GM23338 (cell line): ENCODE data around the gene SLC6A18. TPM values are rescaled to one million over a fixed set of nuclear protein-coding genes. Genes with fewer than 3 reads are reported as not detected.

ENCODE experiments used
- ATAC-seq: fragments of 200-7000 bp; cut with Tn5 transposase; 3 replicates; pipeline ENCODE4 v1.9.1; 2020
- DNase-seq: peaks from one replicate; pipeline ENCODE4 v3.0.0-alpha.2; 2015; ENCODE audit warnings: low spot score
- H2AFZ ChIP-seq: fragments of 200-600 bp; sonication (generic); 2 replicates; pipeline ENCODE4 v1.8.0; 2016; ENCODE audit warnings: antibody characterized with exemption, mild to moderate bottlenecking, moderate library complexity
- H3F3A ChIP-seq: fragments of 200-600 bp; sonication (generic); replicated peaks from 2 replicates; pipeline ENCODE4 v1.8.0; 2017; ENCODE audit warnings: antibody characterized with exemption, mixed run types, low read depth
- H3K27ac ChIP-seq: fragments of 200-600 bp; sonication (generic); 2 replicates; pipeline ENCODE4 v1.6.1; 2016; ENCODE audit warnings: low read depth
- H3K27me3 ChIP-seq: fragments of 200-600 bp; sonication (generic); 2 replicates; pipeline ENCODE4 v1.8.0; 2016; ENCODE audit warnings: mild to moderate bottlenecking, mixed run types, moderate library complexity; ENCODE audit not compliant: insufficient read depth
- H3K36me3 ChIP-seq: fragments of 200-600 bp; sonication (generic); 2 replicates; pipeline ENCODE4 v1.8.0; 2016; ENCODE audit warnings: mild to moderate bottlenecking; ENCODE audit not compliant: insufficient read depth
- H3K4me1 ChIP-seq: fragments of 200-600 bp; sonication (generic); 2 replicates; pipeline ENCODE4 v1.8.0; 2016; ENCODE audit warnings: mild to moderate bottlenecking, moderate library complexity; ENCODE audit not compliant: insufficient read depth
- H3K4me2 ChIP-seq: fragments of 200-600 bp; sonication (generic); 2 replicates; pipeline ENCODE4 v1.7.1; 2017; ENCODE audit warnings: mixed run types
- H3K4me3 ChIP-seq: fragments of 200-600 bp; sonication (generic); 2 replicates; pipeline ENCODE4 v1.6.1; 2016; ENCODE audit warnings: mixed run types
- H3K79me2 ChIP-seq: fragments of 200-600 bp; sonication (generic); replicated peaks from 2 replicates; pipeline ENCODE4 v1.8.0; 2017; ENCODE audit warnings: mild to moderate bottlenecking; ENCODE audit not compliant: insufficient read depth
- H3K9me2 ChIP-seq: fragments of 200-600 bp; sonication (generic); 2 replicates; pipeline ENCODE4 v1.8.0; 2017; ENCODE audit not compliant: insufficient read depth
- H4K20me1 ChIP-seq: fragments of 200-600 bp; sonication (generic); replicated peaks from 2 replicates; pipeline ENCODE4 v1.8.0; 2017; ENCODE audit warnings: mild to moderate bottlenecking; ENCODE audit not compliant: insufficient read depth
- H3K27ac Mint-ChIP-seq: 2 replicates; pipeline ENCODE4 v1.8.0; 2020; ENCODE audit warnings: inconsistent platforms, mild to moderate bottlenecking, moderate library complexity, mixed read lengths
- H3K27me3 Mint-ChIP-seq: 3 replicates; pipeline ENCODE4 v1.8.0; 2022; ENCODE audit warnings: low read depth, mild to moderate bottlenecking, moderate library complexity, mixed read lengths, inconsistent platforms; ENCODE audit not compliant: insufficient read depth, poor library complexity
- H3K36me3 Mint-ChIP-seq: 3 replicates; pipeline ENCODE4 v1.8.0; 2021; ENCODE audit warnings: low read depth, mild to moderate bottlenecking, inconsistent platforms, moderate library complexity, mixed read lengths
- H3K4me1 Mint-ChIP-seq: 3 replicates; pipeline ENCODE4 v1.8.0; 2020; ENCODE audit warnings: mild to moderate bottlenecking, inconsistent platforms, mixed read lengths
- H3K4me3 Mint-ChIP-seq: 3 replicates; pipeline ENCODE4 v1.8.0; 2021; ENCODE audit warnings: moderate library complexity, mild to moderate bottlenecking, inconsistent platforms, mixed read lengths
- H3K9me3 Mint-ChIP-seq: 3 replicates; pipeline ENCODE4 v1.8.0; 2020; ENCODE audit warnings: moderate library complexity, mild to moderate bottlenecking, inconsistent platforms, mixed read lengths
- CREB1 ChIP-seq: fragments of 250-450 bp; sonication (Bioruptor Pico); IDR thresholded peaks from 2 replicates; pipeline ENCODE4 v1.5.0; 2020; ENCODE audit warnings: low read depth, mild to moderate bottlenecking, moderate library complexity
- EZH2 ChIP-seq: fragments of 200-600 bp; sonication (generic); IDR thresholded peaks from one replicate; pipeline ENCODE4 v1.8.0; 2017; ENCODE audit warnings: antibody characterized with exemption, mild to moderate bottlenecking, low read depth; ENCODE audit not compliant: unreplicated experiment
- EZH2phosphoT487 ChIP-seq: fragments of 200-600 bp; sonication (generic); IDR thresholded peaks from one replicate; pipeline ENCODE4 v1.8.1; 2018; ENCODE audit warnings: antibody characterized with exemption; ENCODE audit not compliant: unreplicated experiment
- JUNB ChIP-seq: IDR thresholded peaks from one replicate; pipeline ENCODE4 v1.6.1; 2016; ENCODE audit warnings: antibody characterized with exemption; ENCODE audit not compliant: unreplicated experiment
- NANOG ChIP-seq: IDR thresholded peaks from 2 replicates; pipeline ENCODE4 v1.6.1; 2016; ENCODE audit warnings: antibody characterized with exemption, borderline replicate concordance
- POLR2AphosphoS5 ChIP-seq: IDR thresholded peaks from 2 replicates; pipeline ENCODE4 v1.6.1; 2016; ENCODE audit warnings: antibody characterized with exemption, low read depth
- STAT1 ChIP-seq: IDR thresholded peaks from one replicate; pipeline ENCODE4 v1.6.1; 2016; ENCODE audit warnings: antibody characterized with exemption; ENCODE audit not compliant: unreplicated experiment
- ZNF114 ChIP-seq: fragments of 250-450 bp; sonication (Bioruptor Pico); IDR thresholded peaks from 2 replicates; pipeline ENCODE4 v1.5.0; 2020; ENCODE audit warnings: mild to moderate bottlenecking, moderate library complexity
- ZNF331 ChIP-seq: fragments of 250-450 bp; sonication (Bioruptor Pico); IDR thresholded peaks from 2 replicates; pipeline ENCODE4 v1.5.0; 2020; ENCODE audit warnings: low read depth, mild to moderate bottlenecking, moderate library complexity
- polyA plus RNA-seq: library from polyadenylated mRNA; unstranded; fragments of >200 nt; fragmentation: Nextera tagmentation; extraction: Ambion mirVana; gene quantifications from 2 replicates; pipeline ENCODE4 v1.2.1, GENCODE V29; 2016
- total RNA-seq: library from RNA; depleted of rRNA; stranded (reverse); fragments of >200 nt; shearing (Covaris generic); gene quantifications from 2 replicates; pipeline ENCODE4 v1.2.3, GENCODE V29; 2014
- TF ChIP-seq, protein P1 (sequence below), 2 experiments: fragments of 200-600 bp in 1 of 2; sonication (generic) in 1 of 2; conservative IDR thresholded peaks; 2 replicates each; pipeline versions ENCODE4 v1.5.1 to v1.6.1; 2016 to 2017; ENCODE audit warnings: antibody characterized with exemption in 2 of 2, low read depth in 2 of 2, mild to moderate bottlenecking in 2 of 2, moderate library complexity in 1 of 2
- TF ChIP-seq, protein P2 (sequence below): IDR thresholded peaks from one replicate; pipeline ENCODE4 v1.6.1; 2018; ENCODE audit warnings: antibody characterized with exemption; ENCODE audit not compliant: unreplicated experiment
- TF ChIP-seq, protein P3 (sequence below): fragments of 250-450 bp; sonication (Bioruptor Pico); IDR thresholded peaks from 2 replicates; pipeline ENCODE4 v1.5.0; 2020; ENCODE audit warnings: mild to moderate bottlenecking, moderate library complexity
- TF ChIP-seq, protein P4 (sequence below): IDR thresholded peaks from 2 replicates; pipeline ENCODE4 v1.6.1; 2016; ENCODE audit warnings: antibody characterized with exemption

Gene SLC6A18
- total and polyA plus RNA-seq, 2 experiments from 2014 or later = not detected

DNA sequence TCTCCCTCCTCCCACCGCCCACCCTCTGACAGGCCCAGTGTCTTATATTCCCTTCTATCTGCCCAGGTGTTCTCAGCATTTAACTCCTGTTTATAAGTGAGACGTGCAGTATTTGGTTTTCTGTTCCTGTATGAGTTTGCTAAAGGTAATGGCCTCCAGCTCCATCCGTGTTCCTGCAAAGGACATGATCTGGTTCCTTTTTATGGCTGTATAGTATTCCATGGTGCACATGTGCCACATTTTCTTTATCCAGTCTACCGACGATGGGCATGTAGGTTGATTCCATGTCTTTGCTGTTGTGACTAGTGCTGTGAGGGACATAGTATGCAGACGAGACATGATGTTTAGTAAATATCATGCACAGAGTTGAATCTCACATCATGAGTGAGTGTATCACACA is 30.8 kb upstream of the SLC6A18 start (continued):
- TF ChIP-seq EZH2 = no peak
- TF ChIP-seq CREB1 (CRISPR knock-in tag) = no peak

DNA sequence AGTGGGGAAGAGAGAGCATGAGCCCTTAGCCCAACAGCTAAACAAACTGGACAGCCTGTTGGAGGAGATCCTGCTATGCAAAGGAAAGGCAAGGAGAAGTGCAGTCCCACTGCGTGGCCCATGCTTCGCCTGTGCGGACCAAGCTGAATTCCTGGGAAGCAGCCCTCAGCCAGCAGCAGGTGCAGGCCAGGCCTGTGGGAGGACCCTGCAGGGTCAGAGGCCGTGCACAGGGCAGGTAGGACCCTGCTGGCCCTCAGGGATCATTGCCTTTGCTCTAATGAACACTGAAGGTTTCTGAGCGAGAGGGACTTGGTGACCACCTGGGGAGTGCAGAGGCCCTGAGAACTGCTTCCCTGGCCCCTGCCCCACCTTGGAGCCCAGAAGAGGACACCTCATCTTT is 29.7 kb upstream of the SLC6A18 start:
- Mint-ChIP-seq H3K36me3 (no peaks in the 10 kb centered on the region), H3K4me3 (no peak overlapping the region), H3K27ac (no peak overlapping the region), H3K27me3 (peaks cover 13% of the 10 kb centered on the region), H3K9me3 (no peaks in the 10 kb centered on the region), H3K4me1 (no peaks in the 10 kb centered on the region)
- Histone ChIP-seq H4K20me1 (no peaks in the 10 kb centered on the region), H3K4me2 (no peak overlapping the region), H3K36me3 (no peaks in the 10 kb centered on the region), H3K79me2 (no peaks in the 10 kb centered on the region), H3K27me3 (no peaks in the 10 kb centered on the region), H3K9me2 (no peaks in the 10 kb centered on the region), H3K4me1 (no peaks in the 10 kb centered on the region), H3F3A (0 out of 2 replicates have a peak, but pooled peaks cover 6% of the 10 kb centered on the region), H3K27ac (no peak overlapping the region), H3K4me3 (no peak overlapping the region), H2AFZ (no peak overlapping the region)
- no peak for DNase-seq
- TF ChIP-seq STAT1 = no peak
- TF ChIP-seq, protein P1, sequence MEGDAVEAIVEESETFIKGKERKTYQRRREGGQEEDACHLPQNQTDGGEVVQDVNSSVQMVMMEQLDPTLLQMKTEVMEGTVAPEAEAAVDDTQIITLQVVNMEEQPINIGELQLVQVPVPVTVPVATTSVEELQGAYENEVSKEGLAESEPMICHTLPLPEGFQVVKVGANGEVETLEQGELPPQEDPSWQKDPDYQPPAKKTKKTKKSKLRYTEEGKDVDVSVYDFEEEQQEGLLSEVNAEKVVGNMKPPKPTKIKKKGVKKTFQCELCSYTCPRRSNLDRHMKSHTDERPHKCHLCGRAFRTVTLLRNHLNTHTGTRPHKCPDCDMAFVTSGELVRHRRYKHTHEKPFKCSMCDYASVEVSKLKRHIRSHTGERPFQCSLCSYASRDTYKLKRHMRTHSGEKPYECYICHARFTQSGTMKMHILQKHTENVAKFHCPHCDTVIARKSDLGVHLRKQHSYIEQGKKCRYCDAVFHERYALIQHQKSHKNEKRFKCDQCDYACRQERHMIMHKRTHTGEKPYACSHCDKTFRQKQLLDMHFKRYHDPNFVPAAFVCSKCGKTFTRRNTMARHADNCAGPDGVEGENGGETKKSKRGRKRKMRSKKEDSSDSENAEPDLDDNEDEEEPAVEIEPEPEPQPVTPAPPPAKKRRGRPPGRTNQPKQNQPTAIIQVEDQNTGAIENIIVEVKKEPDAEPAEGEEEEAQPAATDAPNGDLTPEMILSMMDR (conservative IDR thresholded peaks at IDR 0.05; ENCODE audit: low read depth in 2 of 2) = no peak
- TF ChIP-seq EZH2phosphoT487 = no peak
- no peak for TF ChIP-seq POLR2AphosphoS5
- no peak for TF ChIP-seq NANOG
- TF ChIP-seq ZNF114 (CRISPR knock-in tag) = no peak
- TF ChIP-seq ZNF331 (CRISPR knock-in tag) = no peak
- TF ChIP-seq, protein P2, sequence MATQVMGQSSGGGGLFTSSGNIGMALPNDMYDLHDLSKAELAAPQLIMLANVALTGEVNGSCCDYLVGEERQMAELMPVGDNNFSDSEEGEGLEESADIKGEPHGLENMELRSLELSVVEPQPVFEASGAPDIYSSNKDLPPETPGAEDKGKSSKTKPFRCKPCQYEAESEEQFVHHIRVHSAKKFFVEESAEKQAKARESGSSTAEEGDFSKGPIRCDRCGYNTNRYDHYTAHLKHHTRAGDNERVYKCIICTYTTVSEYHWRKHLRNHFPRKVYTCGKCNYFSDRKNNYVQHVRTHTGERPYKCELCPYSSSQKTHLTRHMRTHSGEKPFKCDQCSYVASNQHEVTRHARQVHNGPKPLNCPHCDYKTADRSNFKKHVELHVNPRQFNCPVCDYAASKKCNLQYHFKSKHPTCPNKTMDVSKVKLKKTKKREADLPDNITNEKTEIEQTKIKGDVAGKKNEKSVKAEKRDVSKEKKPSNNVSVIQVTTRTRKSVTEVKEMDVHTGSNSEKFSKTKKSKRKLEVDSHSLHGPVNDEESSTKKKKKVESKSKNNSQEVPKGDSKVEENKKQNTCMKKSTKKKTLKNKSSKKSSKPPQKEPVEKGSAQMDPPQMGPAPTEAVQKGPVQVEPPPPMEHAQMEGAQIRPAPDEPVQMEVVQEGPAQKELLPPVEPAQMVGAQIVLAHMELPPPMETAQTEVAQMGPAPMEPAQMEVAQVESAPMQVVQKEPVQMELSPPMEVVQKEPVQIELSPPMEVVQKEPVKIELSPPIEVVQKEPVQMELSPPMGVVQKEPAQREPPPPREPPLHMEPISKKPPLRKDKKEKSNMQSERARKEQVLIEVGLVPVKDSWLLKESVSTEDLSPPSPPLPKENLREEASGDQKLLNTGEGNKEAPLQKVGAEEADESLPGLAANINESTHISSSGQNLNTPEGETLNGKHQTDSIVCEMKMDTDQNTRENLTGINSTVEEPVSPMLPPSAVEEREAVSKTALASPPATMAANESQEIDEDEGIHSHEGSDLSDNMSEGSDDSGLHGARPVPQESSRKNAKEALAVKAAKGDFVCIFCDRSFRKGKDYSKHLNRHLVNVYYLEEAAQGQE = no peak
- TF ChIP-seq, protein P3, sequence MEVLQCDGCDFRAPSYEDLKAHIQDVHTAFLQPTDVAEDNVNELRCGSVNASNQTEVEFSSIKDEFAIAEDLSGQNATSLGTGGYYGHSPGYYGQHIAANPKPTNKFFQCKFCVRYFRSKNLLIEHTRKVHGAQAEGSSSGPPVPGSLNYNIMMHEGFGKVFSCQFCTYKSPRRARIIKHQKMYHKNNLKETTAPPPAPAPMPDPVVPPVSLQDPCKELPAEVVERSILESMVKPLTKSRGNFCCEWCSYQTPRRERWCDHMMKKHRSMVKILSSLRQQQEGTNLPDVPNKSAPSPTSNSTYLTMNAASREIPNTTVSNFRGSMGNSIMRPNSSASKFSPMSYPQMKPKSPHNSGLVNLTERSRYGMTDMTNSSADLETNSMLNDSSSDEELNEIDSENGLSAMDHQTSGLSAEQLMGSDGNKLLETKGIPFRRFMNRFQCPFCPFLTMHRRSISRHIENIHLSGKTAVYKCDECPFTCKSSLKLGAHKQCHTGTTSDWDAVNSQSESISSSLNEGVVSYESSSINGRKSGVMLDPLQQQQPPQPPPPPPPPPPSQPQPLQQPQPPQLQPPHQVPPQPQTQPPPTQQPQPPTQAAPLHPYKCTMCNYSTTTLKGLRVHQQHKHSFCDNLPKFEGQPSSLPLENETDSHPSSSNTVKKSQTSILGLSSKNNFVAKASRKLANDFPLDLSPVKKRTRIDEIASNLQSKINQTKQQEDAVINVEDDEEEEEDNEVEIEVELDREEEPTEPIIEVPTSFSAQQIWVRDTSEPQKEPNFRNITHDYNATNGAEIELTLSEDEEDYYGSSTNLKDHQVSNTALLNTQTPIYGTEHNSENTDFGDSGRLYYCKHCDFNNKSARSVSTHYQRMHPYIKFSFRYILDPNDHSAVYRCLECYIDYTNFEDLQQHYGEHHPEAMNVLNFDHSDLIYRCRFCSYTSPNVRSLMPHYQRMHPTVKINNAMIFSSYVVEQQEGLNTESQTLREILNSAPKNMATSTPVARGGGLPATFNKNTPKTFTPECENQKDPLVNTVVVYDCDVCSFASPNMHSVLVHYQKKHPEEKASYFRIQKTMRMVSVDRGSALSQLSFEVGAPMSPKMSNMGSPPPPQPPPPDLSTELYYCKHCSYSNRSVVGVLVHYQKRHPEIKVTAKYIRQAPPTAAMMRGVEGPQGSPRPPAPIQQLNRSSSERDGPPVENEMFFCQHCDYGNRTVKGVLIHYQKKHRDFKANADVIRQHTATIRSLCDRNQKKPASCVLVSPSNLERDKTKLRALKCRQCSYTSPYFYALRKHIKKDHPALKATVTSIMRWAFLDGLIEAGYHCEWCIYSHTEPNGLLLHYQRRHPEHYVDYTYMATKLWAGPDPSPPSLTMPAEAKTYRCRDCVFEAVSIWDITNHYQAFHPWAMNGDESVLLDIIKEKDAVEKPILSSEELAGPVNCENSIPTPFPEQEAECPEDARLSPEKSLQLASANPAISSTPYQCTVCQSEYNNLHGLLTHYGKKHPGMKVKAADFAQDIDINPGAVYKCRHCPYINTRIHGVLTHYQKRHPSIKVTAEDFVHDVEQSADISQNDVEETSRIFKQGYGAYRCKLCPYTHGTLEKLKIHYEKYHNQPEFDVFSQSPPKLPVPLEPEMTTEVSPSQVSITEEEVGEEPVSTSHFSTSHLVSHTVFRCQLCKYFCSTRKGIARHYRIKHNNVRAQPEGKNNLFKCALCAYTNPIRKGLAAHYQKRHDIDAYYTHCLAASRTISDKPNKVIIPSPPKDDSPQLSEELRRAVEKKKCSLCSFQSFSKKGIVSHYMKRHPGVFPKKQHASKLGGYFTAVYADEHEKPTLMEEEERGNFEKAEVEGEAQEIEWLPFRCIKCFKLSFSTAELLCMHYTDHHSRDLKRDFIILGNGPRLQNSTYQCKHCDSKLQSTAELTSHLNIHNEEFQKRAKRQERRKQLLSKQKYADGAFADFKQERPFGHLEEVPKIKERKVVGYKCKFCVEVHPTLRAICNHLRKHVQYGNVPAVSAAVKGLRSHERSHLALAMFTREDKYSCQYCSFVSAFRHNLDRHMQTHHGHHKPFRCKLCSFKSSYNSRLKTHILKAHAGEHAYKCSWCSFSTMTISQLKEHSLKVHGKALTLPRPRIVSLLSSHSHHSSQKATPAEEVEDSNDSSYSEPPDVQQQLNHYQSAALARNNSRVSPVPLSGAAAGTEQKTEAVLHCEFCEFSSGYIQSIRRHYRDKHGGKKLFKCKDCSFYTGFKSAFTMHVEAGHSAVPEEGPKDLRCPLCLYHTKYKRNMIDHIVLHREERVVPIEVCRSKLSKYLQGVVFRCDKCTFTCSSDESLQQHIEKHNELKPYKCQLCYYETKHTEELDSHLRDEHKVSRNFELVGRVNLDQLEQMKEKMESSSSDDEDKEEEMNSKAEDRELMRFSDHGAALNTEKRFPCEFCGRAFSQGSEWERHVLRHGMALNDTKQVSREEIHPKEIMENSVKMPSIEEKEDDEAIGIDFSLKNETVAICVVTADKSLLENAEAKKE (CRISPR knock-in tag) = no peak
- no peak for TF ChIP-seq CREB1 (CRISPR knock-in tag)
- no peak for TF ChIP-seq EZH2
- TF ChIP-seq, protein P4, sequence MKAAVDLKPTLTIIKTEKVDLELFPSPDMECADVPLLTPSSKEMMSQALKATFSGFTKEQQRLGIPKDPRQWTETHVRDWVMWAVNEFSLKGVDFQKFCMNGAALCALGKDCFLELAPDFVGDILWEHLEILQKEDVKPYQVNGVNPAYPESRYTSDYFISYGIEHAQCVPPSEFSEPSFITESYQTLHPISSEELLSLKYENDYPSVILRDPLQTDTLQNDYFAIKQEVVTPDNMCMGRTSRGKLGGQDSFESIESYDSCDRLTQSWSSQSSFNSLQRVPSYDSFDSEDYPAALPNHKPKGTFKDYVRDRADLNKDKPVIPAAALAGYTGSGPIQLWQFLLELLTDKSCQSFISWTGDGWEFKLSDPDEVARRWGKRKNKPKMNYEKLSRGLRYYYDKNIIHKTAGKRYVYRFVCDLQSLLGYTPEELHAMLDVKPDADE = no peak
- TF ChIP-seq JUNB = no peak
- no peak for ATAC-seq
